Suprapubic skin (tissue), 4 donors: Measurements from ENCODE around the gene SVIP.

Source experiments
- EP300 ChIP-seq: sonication (generic); formaldehyde crosslinking; IDR thresholded peaks from one replicate; pipeline ENCODE4 v1.6.1; 2017; ENCODE audit warnings: antibody characterized with exemption
- POLR2AphosphoS5 ChIP-seq, 3 donors: sonication (generic); formaldehyde crosslinking; IDR thresholded peaks; one replicate each; pipeline ENCODE4 v1.6.1; 2017; ENCODE audit warnings: antibody characterized with exemption in 3 of 3

DNA sequence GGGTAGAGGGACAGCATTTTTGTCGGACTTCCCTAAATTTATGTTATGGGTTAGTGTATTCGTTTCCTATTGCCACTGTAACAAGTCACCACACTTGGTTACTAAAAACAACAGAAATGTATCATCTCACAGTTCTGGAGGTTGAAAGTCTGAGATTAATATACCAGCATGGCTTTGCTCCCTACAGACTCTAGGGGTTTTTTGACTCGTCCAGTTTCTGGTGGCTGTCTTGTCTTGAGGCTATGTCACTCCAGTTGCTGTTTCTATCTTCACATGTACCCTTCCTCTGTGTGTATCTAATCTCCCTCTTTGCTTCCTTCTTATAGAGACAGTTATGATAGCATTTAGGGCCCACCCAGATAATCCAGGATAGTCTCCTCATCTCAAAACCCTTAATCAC, 39.7 kb upstream of the SVIP start:
- TF ChIP-seq EP300 (no peak), POLR2AphosphoS5 (IDR thresholded peaks at IDR 0.05) (no peak)
